HG02938 (cell line): ENCODE data around the gene SPOUT1.

Experiments
- ATAC-seq: cut with Tn5 transposase; IDR thresholded peaks from one replicate; pipeline ENCODE4 v1.9.1; 2021; ENCODE audit warnings: mild to moderate bottlenecking, moderate library complexity; ENCODE audit not compliant: unreplicated experiment

The SPOUT1 gene

DNA sequence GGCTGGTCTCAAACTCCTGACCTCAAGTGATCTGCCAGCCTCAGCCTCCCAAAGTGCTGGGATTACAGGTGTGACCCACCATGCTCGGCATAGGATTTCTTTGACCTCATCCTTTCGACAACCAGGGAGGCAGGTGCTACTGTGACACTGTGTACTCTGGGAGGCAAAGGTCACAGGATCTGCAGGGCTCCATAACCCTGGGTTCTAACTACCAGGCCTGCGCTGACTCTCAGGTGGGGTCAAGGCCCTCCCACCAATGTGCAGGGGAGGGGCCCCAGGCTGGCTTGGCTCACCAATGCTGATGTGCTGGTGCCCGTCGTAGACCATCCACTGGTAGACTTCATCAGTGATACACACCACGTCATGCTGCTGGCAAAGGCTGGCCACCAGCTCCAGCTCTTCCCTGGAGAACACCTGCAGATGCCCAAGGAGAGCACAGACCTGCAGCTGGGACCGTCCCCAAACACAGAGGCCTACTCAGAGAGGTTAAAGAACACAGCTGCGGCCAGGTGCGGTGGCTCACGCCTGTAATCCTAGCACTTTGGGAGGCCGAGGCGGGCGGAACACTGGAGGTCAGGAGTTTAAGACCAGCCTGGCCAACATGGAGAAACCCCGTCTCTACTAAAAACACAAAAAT lies 7.0 kb upstream of the SPOUT1 start:
- ATAC-seq = no peak

DNA sequence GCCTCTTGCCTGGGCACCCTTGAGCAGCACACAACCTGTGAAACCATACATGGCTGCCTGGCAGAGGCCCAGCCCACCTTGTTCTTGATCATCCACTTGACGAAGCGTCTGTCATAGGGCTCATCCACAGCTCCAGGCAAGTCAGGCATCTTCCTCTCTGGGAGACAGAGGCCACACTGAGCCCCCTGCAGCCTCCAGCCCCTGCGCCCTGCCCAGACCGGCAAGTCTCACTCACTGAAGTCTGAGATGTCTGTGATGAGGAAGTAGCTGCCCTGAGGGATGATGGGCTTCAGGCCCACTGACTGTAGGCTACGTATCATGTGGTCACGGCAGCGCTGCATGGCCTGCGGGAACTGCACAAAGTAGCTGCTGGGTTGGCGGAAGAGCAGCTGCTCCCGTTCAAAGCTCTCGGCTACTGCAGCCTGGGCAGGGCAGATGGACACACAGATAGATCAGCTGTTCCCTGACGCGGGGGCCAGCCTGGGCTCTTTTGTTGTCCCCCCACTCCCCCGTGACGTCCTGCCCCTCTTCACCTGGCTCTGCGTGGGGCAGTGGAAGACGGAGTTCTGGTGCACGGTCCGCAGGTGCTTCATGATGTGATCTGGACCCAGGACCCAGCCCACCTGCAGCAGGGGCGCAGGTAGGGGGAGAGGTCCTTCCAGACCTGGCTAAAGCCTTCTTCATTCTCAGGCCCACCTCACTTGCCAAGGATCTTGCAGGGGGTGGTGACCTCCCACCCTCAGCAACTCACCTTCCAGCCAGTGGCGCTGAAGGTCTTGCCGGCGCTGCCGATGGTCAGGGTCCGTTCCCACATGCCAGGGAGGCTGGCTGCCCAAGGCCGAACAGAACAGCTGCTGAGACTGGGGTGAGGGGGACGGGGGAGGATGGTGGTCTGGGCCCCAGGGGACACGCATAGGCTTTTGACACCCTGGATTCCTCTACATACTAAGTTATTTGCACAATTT lies 5.9 kb upstream of the SPOUT1 start:
- ATAC-seq = no peak

DNA sequence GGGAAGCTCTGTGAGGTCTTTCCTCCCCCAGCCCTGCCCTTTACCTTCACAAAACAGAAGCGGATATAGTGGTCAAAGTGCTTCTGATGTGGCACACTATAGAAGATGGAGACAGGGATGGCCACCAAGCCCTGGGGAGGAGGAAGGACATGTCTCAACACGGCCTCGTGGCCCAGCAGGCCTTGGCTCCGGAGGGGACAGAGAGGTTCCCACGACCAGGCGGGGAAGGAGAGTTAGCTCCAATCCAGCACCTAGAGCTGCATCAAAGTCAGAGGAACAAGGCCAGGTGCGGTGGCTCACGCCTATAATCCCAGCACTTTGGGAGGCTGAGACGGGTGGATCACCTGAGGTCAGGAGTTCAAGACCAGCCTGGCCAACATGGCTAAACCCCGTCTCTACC lies 4.1 kb upstream of the SPOUT1 start:
- ATAC-seq = no peak

DNA sequence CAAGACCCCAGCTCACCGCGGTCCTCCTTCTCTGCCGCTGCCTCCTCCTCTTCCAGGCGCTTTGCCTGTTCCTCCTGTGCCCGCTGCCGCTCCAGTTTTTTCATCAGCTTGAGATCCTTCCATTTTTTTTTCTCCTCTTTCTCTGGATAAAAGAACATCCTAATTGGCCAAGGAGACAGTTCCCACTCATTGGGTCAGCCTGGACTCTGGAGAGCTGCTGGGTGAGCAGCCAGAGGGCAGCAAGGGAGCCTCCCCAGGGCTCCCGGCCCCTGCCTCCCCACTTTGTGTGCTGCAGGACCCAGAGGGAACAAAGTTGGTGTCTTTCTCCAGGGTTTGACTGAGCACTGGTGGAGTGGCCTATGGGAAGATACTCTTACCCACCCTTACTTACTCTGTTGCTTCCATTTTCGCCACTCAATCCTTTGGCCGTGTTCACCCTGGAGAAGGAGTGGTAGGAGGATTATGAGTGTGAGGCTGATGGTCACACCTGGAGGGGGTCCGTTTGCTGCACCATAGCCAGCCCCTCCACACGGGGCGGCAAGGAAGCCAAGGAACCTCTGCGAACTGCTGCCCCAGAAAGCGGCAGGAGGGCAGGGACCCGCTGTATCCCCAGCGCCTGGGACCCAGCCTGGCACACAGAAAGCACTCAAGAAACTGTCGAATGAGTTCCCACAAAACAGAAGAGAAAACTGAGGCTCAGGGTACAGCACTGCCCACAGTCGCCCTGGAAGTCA lies 708 bp downstream of the SPOUT1 start:
- peak; percentile 7 for ATAC-seq

DNA sequence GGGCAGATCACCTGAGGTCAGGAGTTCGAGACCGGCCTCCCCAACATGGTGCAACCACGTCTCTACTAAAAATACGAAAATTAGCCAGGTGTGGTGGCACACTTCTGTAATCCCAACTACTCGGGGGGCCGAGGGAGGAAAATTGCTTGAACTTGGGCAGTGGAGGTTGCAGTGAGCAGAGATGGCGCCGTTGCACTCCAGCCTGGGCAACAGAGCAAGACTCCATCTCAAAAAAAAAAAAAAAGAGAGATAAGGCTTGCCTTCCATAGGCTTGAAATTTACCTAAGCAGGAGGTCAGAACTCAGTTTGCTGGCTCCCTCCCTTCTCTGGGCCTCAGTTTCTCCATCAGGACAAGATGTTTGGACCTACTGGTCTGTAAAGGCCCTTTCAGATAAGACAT lies 1.3 kb downstream of the SPOUT1 start:
- no peak for ATAC-seq

DNA sequence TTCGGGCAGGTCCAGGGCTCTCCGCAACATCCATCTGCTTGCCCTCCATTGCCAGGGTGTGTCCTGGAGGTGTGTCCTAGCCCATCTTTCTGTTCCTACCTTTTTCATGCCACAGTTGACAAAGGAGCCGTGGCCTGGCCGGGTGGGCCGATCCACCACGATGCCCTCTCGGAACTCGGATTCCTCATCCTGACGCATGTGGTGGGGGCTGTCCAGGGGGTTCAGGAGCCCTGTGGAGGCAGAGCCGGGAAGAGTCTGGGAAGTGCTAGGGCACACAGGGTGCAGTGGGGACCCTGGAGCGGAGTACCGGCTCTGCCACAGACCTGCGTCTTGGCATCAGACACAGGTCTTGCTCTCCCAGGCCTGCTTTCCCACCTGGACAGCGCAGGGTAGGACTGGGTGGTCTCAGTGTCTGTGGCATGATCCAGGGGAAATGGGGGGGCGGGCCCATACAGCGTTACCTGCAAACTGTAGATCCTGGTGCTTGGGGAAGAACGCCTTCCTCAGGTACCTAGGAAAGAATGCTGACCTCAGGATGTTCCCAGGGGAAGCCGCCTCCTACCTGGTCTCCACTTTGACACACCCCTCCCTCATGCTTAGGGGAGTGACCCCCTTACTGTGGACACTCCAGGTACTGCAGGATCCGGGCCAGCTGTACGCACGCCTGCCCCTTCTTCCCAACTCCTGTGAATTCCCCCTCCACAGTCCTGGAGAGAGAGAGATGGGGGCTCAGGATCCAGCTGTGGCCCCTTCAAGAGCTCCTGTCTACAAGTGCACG lies 3.5 kb downstream of the SPOUT1 start:
- ATAC-seq = no peak

DNA sequence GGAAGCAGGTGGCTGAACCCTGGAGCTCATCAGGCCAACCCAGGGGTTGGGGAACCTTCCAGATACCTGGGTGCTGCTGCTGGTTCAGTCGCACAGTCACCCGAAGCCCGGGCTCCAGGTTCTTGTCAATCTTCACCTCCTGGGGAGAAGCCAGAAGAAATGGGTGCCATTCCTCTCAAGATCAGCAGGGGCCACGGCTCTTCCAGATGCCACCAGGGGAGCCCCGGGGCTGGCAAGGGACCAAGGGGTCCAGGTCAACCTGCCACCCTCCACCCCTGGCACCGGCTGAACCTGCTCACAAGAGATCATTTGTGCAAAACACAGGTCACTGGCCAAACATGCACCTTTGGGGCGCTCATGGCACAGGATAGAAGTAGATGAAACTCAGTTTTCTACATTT lies 4.7 kb downstream of the SPOUT1 start:
- no peak for ATAC-seq

DNA sequence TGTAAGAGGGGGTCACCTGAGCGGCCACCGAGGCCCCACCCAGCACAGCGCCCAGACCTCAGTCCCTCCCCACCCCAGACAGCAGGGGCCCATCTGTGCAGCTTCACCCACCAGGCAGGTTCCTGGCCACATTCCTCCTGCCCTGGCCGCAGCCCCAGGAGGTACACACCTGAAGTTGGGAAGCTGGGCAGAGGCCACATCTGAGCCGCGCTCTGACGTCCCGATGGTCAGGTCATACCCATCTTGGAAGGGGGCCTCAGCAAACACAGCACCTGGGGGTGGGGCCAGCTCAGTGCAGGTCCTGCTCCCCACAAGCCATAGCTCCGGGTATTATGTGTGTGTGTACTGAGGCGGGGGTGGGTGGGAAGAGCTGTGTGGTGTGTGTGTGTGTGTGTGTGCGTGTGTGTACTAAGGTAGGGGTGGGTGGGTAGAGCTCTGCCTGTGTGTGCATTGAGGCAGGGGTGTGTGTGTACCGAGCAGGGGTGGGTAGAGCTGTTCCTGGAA lies 5.6 kb downstream of the SPOUT1 start:
- no peak for ATAC-seq

DNA sequence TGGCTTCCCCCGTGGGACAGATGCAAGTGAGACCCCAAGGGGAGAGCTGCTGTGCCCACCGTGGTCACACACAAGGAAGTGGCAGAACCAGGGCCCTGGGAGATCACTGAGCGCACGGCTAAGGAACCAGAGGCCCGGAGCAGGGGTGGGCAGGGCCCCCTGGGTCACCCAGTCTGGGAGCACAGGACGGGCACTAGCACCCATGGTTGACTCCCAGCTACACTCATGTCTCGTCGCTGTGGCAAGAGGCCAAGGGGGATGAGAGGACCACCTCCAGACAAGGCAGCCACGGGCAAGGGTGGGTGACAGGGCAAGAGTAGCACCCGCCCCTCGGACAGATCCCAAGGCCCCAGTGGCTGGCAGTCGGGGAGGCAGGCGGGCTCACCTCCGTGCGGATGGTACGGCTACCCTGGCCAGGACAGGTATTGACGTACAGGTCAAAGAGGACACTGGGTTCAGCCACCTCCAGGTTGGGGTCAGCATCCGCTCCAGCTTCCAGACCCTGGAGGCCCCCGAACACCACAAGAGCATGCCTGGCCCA lies 6.2 kb downstream of the SPOUT1 start:
- ATAC-seq = no peak

DNA sequence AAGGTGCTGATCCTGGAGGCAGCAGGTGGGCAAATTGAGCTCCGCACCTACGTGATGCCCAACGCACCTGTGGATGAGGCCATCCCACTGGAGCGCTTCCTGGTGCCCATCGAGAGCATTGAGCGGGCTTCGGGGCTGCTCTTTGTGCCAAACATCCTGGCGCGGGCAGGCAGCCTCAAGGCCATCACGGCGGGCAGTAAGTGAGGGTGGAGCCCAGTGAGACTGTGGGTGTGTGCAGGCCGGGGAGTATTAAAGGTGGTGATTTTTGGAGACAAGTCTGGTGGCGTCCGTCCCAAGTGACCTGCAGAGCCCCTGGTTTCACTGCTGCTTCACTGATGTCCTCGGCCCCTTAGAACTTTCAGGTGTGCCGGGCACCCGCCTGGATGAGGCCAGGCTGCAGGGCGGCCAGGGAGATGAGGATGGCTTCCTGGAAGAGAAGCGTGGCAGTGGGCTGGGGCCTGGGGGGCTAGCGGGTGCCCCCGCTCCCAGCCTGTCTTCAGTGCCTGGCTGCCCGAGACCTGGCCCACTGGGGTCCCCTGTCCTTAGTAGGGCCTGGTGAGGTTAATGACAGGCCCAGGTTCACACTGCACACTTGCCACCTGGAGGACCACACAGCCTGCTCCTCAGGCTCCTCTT lies 7.1 kb downstream of the SPOUT1 start:
- ATAC-seq = no peak

DNA sequence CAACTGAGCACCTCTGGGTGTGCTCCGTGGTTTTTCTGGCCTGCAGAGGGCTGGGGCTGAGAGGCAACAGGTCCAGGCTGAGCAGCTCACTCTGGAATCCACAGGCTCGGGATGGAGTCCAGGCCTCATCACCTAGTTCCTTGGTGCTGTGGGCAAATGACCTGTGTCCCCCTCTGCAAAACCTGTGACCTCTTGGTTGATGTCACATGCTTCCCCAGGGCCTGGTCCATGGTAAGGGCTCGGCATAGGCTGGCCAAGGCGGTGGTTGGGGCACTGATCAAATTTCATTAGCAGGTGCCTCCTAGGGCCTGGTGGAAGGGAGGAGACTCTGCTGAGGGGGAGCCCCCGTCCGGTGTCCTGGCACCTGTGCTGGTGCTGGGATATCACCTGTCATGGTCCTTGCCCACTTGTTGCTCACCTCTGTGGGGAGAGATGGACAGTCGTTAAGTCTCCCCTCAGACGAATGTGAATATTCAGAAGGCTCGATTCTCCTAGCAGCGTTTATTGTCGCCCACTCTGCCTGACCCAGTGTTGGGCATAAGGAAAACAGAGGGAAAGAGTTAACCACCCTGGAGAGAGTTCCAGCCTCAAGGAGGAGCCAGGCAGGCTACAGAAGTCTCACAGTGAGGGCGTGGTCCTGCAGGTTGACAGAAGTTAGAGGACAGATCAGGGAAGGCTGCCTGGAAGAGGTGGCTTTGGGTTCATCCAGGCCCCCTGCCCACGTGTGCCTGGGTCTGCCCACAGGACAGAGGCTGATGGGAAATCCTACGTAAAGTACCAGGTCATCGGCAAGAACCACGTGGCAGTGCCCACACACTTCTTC lies 7.8 kb downstream of the SPOUT1 start:
- no peak for ATAC-seq

DNA sequence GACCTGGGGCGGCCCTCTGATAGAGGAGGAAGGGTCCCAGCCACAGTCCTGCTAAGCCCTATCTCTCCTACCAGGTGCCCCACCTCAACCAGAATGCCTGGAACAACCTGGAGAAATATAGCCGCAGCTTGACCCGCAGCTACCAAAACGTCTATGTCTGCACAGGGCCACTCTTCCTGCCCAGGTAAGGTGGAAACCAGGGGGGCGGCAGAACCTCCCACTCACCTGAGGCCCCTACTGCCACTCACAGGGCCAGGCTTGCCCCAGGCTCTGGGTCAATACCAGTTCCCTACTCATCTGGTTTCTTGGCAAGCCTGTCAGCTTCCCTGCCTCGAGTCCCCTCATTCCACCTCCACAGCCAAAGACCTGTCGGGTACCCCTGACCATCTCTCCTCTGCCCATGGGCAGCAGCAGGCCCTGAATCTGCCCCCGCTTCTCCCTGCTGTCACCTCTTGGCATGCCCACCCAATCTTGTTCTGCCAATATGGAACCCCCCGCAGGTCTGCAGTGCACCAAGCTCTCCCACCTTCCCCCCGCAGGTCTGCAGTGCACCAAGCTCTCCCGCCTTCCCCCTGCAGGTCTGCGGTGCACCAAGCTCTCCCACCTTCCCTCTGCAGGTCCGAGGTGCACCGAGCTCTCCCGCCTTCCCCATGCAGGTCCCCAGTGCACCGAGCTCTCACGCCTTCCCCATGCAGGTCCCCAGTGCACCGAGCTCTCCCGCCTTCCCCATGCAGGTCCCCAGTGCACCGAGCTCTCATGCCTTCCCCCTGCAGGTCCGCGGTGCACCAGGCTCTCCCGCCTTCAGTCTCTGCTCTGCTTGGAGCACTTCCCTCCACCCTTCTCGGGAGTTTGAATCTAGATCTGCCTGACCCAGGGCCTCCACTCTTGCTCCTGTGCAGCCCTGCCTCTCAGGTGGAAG lies 8.7 kb downstream of the SPOUT1 start:
- ATAC-seq = no peak

DNA sequence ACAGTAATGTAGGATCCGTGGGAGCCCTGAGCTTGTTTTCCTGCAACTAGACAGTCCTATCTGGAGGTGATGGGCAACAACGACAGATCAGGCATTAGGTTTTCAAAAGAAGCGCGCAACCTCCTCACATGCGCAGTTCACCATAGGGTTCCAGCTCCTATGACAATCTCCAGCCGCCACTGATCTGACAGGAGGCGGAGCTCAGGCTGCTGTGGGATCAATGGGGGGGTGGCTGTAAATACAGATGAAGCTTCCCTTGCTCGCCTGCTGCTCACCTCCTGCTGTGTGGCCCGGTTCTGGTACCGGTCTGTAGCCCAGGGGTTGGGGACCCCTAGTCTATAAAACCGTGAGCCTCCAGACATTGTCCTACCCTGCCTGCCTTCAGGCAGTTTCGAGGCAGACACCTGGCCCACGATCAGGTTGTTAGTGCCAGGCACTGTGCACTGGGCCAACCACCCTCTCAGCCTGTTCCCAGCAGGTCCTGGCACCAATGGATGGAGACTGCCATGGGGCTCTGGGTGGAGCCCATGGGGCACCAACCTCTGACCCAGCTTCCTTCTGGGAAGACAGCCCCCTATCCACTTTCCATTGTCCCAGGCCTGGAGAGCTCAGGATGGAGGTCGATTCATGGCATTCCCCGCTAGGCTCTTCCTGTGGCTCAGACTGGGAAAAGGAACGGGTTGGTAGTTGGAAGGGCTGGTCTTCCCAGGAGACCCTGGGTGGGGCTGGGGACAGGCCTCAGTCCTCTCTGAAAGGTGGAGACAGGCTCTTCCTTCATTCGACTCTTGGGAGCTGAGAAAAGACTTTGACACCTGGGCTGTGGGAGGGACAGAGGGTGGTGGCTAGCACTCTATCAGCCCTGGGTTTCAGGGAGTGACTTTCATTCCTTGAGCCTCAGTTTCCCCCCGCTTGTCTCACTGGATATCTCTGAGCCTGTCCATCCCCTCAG lies 9.6 kb downstream of the SPOUT1 start:
- ATAC-seq = no peak

DNA sequence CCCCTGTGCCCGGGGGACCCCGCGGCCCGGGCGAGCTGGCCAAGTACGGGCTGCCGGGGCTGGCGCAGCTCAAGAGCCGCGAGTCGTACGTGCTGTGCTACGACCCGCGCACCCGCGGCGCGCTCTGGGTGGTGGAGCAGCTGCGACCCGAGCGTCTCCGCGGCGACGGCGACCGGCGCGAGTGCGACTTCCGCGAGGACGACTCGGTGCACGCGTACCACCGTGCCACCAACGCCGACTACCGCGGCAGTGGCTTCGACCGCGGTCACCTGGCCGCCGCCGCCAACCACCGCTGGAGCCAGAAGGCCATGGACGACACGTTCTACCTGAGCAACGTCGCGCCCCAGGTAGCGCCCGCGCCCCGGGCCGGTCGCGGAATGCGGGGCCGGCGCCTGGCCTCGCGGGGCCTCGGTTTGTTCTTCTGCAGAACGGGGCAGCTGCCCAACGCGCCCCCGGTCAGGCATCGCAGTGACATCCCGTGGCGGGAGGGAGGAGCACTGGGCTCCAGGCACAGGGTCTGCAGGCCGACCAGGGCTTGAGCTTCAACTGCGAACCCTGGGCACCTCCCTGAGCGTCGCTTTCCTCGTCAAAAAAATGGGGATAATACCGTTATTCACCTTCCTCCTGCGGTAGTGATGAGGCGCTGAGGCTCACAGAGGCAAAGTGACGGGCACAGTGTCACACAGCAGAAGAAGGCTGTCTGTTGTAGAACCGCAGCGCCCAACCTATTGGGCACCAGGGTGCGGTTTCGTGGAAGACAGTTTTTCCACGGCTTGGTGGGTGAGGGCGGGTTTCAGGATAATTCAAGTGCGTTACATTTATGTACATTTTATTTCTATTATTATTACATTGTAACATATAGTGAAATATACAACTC lies 10.5 kb downstream of the SPOUT1 start:
- ATAC-seq = peak; percentile 20

DNA sequence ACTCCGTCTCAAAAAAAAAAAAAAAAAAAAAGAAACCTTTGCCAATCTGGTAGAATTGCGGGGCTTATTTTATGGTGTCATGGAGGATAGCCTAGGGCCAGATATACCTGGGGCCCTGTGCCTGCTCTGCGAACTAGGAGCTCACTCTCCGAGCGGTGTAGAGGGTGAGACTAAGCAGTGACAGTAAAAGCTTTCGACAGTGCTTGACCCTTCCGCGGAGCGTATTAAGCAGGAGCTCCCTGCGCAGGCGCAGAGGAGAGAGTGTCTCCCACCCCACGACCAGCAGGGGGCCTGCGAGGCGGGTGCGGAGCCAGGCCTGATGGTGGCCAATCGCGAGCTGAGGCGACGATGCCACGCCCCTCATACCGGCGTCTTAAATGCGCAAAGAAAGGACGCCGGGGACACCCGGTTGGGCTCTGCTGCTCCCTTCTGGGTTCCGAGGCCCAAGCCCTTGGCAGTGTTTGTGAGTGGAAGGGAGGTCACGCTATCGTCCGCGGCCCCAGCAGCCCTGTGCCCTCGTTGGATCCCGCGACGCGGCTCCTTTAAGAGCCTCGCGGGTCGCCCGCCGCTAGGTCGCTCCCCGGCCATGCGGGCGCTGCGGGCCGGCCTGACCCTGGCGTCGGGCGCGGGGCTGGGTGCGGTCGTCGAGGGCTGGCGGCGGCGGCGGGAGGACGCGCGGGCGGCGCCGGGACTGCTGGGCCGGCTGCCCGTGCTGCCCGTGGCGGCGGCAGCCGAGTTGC lies 11.3 kb downstream of the SPOUT1 start, which contains the start of gene ENDOG:
Gene ENDOG (plus strand): TSS at position 402 of the 740 bp plus-strand sequence. CDS start 185 bp downstream, at position 587.
- ATAC-seq = peak; percentile 64
